ENCODE results near the gene STPG1.
A peak's percentile ranks its signal among the peaks of the same experiment; 100 is the strongest.

Gene STPG1

DNA sequence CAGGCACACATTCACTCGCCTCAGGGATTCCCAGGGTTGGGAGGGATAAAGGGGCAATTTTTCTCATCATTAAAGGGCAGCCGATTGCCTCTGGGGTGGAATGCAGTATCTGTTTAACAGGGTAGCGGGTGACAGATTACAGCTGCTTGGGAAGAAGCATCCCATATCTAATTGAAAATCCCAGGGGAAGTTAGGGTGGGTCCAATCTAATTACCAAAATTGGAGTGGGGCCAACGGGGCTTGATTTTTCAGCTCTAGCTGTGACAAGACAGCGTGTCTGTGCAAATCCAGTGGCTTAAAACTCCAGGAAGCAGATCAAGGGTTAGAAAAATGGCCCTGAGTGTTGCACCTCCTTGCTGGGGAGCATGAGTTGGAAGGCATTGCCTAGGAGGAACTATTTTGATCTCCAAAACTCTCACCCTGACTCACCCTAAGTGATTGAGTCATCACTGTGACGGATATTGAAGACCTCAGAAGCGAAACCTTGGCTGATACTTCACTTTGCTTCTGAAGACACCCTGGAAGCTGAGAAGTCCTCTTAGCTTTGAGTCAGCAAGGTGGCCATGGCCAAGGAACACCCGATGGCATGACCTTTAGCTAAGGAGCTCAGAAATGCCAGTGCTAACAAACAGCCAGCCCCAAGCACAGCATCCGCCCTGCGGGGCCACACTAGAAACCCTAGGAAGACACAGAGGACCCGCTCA is 48.5 kb downstream of the STPG1 start:
- DNase-seq (ENCODE audit: low read depth), result peak; percentile 80
- no peak for TF ChIP-seq CTCF (IDR thresholded peaks at IDR 0.05; ENCODE audit: low read length, missing control alignments)
- H3K4me3 ChIP-seq (replicated peaks; ENCODE audit: low read depth, low read length), result no peak overlapping the region

- H3K4me3 ChIP-seq (replicated peaks; ENCODE audit: low read depth, low read length), result no peak overlapping the region
- no peak for TF ChIP-seq CTCF (IDR thresholded peaks at IDR 0.05; ENCODE audit: low read length, missing control alignments)
- no peak for DNase-seq (ENCODE audit: low read depth)
Measured at GRCh38 chr1:24364605-24364974, 49.0 kb downstream of the STPG1 start.

GRCh38 chr1:24363994-24364393 is 49.6 kb downstream of the STPG1 start:
- DNase-seq (ENCODE audit: low read depth), result no peak
- TF ChIP-seq CTCF (IDR thresholded peaks at IDR 0.05; ENCODE audit: low read length, missing control alignments), result no peak
- H3K4me3 ChIP-seq (replicated peaks; ENCODE audit: low read depth, low read length), result no peak overlapping the region

DNA sequence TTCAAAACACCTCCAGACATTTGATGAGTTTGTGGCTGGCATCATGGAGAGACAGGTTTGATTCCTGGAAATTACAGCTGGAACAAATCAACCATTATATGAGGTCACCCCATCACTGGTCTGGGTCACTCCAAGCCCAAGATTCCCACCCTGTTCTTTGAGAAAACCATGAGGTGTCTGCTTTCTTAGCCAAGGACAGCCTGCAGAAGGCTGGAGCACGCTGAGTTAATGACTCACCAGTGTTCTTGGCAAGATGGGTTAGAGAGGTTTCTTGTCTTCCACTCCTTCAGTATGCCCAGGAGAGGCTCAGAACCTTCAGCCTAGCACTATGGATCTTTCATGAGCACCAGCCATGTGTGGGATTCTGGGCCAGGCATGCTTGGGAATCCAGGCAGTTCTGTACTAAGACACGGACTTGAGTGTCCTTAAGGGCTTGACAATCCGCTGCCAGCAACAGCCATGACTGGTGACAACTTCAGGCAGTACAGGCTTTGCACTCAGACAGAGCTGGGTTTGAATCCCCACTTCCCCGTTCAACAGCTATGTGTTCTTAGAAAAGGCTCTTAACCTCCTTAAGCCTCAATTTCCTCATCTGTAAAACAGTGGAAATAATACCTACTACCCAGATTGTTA is 50.5 kb downstream of the STPG1 start:
- H3K4me3 ChIP-seq (replicated peaks; ENCODE audit: low read depth, low read length), result no peak overlapping the region

DNA sequence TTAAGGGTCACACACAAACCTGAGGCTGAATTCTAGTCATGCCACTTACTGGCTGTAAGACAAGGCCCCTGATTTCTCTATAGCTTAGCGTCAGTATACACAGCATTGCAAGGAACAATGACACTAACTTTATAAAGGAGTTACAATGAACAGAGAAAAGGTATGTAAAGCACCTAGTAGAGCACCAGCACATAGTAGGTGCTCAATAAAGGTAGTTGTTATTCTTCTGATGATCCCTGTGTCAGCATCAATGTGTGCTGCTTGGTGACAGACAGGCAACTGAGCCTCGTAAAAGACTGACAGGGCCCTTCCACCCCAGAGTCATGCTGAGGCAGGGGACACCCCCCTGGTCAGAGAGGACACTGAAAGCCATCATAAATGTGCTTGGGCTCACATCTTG is 51.2 kb downstream of the STPG1 start:
- no peak overlapping the region for H3K4me3 ChIP-seq (replicated peaks; ENCODE audit: low read depth, low read length)
- DNase-seq (ENCODE audit: low read depth), result no peak
- TF ChIP-seq CTCF (IDR thresholded peaks at IDR 0.05; ENCODE audit: low read length, missing control alignments), result no peak

More for the DNA sequence above, 50.5 kb downstream of the STPG1 start:
- DNase-seq (ENCODE audit: low read depth), result peak; percentile 88
- TF ChIP-seq CTCF (IDR thresholded peaks at IDR 0.05; ENCODE audit: low read length, missing control alignments), result no peak

DNA sequence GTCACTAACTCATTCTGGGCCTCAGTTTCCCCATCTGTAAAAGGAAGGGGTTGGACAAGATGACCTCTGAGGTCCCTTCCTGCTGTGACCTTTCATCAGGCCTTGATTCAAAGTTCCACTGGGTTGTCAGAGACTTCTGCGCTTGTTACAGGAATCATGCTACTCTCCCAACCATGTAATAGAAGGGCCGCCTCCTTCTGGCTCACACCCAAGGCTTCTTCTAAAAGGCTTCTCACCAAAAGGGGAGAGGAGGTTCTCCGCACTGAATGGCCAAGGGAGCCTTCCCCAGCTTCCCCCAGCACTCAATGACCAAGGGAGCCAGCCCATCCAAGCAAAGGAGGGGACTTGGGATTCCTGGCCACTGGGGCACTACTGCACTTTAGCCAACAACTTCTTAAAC is 51.8 kb downstream of the STPG1 start:
- DNase-seq (ENCODE audit: low read depth), result no peak
- no peak for TF ChIP-seq CTCF (IDR thresholded peaks at IDR 0.05; ENCODE audit: low read length, missing control alignments)
- no peak overlapping the region for H3K4me3 ChIP-seq (replicated peaks; ENCODE audit: low read depth, low read length)

DNA sequence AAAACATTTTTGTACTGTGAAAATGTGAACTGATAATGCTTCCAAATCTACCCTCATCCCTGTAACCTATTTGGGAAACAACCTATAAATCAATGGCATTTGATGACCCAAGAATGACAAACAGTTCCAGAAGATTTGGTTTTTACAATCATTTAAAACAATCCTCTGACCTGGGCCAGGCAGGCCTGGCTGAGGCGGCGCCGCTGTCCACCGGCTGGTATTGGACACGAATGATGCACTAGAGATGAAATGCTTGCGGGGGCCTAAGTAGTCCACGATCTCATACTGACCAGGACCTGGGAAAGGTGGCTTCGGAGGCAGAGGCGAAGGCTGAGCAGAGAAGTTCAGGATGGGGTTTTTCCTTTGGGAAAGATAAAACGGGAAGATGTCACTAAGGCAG is 52.9 kb downstream of the STPG1 start:
- H3K4me3 ChIP-seq (replicated peaks; ENCODE audit: low read depth, low read length), result no peak overlapping the region
- DNase-seq (ENCODE audit: low read depth), result no peak
- TF ChIP-seq CTCF (IDR thresholded peaks at IDR 0.05; ENCODE audit: low read length, missing control alignments), result no peak
